Prostate gland (tissue), 2 donors: Measurements from ENCODE around the gene ADAMTSL5.

Source experiments
- POLR2AphosphoS5 ChIP-seq: sonication (generic); formaldehyde crosslinking; IDR thresholded peaks from one replicate; pipeline ENCODE4 v1.6.1; 2017; ENCODE audit warnings: antibody characterized with exemption
- TF ChIP-seq, protein P1 (sequence below), 4 experiments: fragments of 200-600 bp in 2 of 4; fragments of 450-650 bp in 2 of 4; sonication (generic) in 2 of 4; IDR thresholded peaks; 1 replicate in 3 of 4; 2 replicates in 1 of 4; pipeline ENCODE4 v1.5.1; 2016 to 2019; ENCODE audit warnings: antibody characterized with exemption in 4 of 4, mild to moderate bottlenecking in 2 of 4, moderate library complexity in 2 of 4

DNA sequence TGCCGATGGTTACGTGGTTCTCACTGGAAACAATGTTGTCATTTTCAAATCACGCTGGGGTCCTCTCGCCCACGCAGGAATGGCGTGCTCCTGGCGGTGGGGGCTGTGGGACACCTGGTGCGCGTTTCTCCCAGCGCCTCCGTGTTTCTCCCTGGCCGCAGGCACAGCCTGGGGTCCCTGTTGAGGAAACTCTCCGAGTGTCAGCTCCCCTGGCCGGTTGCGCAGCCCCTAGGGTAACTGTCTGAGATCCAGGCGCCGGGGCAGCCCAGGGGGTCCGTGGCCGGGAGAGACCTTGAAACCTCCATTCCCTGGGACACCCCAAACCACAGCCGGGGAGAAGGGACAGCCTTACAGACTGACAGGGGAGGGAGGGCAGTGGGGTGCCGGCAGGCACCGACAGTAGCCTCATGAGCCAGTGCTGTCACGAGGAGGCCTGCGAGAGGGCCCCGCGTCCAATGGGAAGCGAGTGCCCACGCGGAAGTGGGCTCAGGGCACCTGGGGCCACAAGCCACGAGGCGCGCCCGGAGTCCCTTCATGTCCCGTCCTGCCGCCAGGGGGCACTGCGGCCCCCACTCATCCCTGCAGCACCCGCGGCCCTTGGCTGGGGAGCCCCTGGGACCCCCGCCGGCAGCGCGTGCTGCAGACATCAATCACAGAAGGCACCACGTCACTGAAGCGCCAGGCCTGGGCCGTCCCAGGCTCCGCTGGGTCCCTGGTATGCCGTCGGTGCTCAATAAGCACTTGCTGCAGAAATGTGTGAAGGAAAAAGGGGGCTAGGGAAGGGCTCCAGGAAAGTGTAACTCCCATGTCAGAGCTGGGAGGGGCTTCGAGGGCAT is 9.5 kb downstream of the ADAMTSL5 start:
- TF ChIP-seq, protein P1, sequence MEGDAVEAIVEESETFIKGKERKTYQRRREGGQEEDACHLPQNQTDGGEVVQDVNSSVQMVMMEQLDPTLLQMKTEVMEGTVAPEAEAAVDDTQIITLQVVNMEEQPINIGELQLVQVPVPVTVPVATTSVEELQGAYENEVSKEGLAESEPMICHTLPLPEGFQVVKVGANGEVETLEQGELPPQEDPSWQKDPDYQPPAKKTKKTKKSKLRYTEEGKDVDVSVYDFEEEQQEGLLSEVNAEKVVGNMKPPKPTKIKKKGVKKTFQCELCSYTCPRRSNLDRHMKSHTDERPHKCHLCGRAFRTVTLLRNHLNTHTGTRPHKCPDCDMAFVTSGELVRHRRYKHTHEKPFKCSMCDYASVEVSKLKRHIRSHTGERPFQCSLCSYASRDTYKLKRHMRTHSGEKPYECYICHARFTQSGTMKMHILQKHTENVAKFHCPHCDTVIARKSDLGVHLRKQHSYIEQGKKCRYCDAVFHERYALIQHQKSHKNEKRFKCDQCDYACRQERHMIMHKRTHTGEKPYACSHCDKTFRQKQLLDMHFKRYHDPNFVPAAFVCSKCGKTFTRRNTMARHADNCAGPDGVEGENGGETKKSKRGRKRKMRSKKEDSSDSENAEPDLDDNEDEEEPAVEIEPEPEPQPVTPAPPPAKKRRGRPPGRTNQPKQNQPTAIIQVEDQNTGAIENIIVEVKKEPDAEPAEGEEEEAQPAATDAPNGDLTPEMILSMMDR (IDR thresholded peaks at IDR 0.05), result peak; percentile 40 to 70 (median 43)
- TF ChIP-seq POLR2AphosphoS5, result no peak
